Measurements from ENCODE around the gene VAMP5.
"Not testable (repeated sequence)": the region's sequence is repeated elsewhere in the genome, so short reads cannot be mapped to it uniquely, and the experiment has no call there.

Gene VAMP5

DNA sequence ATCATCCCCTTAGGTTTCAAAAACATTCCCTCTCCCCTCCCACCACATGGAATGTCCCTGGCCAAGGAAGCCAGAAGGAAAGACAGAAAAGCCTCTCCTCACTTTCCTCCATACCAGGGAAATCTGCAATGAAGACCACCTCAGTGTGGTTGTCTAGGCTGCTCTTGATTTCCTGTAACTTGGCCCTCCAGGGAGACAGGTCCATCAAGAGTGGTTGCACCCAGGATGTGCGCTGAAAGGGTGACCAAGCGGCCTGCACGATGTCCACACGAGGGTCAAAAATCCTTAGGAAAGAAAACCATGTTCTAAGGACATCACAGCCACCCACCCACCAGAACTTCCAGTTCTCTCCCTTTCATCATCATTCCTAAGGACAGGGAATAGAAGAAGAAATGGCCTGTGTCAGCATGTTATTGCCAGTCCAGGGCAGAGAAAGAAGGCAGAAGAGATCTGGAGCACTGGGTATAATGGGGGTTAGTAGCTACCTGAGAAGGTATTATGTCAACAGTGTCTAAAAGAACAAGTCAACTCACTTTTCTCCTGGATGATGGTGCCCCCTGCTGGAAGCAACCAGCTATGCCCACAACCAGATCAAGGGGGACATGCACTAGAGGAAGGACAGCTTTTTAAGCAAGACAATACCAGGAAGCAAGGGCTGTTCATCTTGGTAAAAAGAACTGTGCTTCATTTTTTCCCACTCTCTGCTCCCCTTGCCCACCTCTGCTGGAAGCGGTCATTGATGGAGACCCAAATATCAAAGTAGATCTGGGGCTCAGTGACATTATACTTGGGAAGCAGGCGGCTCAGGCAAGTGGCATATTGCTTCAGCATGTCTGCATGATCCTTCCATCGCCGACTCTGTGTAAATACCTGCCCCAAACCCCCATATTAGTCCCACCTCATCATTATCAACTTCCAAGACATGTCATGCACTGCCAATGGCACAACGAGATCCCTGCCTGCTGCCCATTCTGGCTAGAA lies 32.2 kb upstream of the VAMP5 start:
- peak; percentile 83 for DNase-seq

DNA sequence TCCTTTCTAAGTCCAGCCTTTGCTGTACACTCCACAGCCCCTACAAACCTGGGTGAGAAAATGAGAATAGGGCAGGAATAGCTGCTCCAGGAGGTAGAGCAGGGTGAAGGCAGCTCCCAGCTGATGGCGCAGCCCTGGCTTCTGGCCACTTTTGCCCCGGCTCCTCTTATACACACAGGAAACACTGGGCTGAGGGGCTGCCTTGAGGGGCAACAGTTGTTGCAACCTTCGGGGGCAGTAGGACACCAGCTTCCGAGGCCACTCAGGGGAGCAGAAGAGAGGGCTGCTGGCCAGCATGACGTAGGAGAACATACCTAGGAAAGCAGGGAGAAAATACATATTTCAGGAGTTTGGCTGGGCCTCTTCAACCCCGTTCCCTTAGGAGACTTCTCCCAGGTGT lies 31.0 kb upstream of the VAMP5 start:
- no peak for DNase-seq

DNA sequence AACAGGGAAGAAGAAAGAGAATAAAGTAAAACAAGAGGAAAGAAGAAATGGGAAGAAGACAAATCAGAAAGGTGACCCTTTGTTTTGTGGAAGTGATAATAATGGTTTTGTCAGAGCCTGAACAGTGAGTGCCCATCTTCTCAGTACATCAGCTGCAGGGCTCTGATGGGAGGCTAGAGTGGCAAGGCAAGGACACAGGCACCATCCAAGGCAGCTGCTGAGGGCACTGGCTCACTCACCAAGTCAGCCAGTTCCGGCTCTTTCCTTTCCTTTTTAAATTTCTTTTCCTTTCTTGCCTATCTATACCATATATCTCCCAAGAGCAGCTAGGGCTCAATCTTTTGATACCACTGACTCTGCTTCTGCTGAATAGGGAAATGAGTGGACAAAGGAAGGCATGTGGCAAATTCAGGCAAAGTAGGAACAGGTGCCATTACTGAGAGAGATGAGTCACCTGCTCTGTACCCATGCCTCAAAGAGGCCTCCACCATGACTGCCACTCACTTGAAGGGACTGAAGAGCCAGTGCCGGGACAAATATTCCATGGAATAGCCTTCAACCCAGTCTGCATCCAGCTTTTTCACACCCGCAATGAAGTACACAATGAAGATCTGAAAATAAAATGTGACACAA lies 29.1 kb upstream of the VAMP5 start:
- no peak for DNase-seq

DNA sequence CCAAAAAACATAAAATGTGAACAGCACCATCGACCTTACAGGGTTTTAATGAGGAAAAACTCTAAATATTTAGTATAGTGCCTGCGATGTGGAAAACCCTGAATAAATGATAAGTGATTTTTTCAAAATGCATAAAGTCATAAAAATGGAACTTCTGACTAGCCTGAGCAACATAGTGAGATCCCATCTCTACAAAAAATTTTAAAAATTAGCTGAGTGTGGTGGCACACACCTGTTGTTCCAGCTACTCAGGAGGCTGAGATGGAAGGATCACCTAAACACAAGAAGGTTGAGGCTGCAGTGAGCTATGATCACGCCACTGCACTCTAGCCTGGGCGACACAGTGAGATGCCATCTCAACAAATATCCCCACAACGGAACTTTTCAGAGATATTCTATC lies 27.1 kb upstream of the VAMP5 start:
- no peak for DNase-seq

DNA sequence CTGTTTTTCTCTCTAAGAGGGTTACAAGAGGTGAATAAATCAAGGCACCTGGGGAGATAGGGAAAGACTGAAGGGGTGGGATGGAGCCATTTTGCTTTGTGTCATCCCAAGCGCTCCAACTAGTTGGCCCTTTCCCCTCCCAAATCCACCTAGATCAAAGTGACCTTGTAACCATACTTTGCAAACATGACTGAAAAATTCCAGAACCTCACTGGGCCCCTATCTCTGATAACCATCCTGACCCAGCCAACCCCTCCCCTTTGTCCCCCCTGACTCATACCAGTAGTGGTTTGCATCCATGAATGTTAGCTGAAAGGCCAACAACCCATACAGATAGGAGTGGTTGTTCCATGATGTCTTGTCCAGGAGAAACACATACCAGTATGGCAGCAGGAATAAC lies 26.1 kb upstream of the VAMP5 start:
- DNase-seq, result no peak

DNA sequence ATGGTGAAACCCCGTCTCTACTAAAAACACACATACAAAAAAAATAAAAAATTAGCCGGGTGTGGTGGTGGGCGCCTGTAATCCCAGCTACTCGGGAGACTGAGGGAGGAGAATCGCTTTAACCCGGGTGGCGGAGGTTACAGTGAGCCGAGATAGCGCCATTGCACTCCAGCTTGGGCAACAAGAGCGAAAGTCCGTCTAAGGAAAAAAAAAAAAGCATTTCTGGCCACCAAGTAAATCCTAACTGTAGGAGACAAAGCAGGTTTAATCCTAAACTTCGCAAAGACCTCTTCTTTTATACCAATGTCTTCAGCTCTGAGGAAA lies 23.9 kb upstream of the VAMP5 start:
- not testable (repeated sequence) for DNase-seq

DNA sequence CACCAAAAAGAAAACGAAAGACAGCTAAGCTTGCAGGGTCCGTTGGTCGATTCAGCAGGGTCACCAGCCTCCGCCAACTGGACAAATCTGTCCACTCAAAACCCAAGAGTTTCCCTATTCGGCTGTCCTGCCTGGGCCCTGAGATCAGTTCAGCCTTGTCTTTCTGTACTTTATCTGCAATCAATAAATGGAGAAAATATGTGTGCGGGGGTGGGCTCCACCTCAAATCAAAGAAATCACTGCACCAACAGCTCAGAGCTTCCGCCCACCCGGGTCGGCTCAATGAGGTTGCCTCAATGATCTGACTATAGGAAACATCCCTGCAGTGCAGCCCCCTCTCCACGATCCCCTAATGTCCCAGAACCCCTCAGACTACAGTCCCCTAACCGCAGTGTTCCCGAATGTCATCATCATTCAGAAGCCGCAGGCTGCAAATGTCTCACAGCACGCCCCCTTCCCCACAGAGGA lies 23.4 kb upstream of the VAMP5 start:
- DNase-seq, result no peak

DNA sequence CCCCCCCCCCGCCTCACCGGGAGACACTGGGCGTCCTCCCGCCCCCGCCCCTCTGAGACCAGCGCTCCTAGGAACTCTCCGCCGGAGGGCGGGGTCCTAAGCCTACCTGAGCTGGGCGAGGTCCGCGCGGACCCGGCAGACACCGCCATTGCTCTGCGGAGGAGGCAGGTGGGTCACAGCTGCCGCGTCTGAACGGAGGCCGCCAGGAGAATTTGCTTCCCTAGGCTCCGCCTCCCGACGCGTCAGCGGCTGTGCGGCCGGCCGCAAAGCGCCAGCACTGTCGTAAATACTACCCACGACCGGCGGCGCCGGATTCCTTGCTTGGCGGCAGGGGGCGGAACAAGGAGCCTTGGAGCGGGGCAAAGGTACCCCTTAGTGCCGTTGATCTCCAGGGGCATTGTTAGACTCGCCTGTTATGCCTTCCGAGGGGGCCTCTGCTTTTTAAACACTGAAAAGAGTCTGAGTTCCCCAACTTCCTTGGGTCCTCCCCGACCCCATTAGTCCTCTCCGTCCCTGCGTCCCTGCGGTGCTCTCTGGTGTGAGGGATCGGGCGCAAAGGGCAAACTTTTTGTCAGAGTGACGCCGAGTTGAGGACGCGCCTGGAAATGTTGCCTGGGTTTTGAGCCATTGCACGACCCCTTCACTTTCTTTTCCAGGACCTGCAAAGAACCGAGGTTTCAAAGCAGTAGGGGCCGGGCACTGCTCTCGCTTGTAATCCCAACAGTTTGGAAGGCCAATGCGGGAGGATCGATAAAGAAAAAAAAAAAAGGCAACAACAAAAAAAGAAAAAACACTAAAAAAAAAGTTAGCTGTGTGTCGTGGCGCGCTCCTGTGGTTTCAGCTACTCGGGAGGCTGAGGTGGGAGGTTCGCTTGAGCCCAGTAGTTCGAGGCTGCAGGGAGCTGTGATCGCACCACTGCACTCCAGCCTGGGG lies 22.7 kb upstream of the VAMP5 start, which contains the start of gene GGCX:
GGCX (minus strand) TSS at position 214 of the 933 bp plus-strand sequence; CDS start at position 149, 65 bp downstream.
- peak; percentile 85 for DNase-seq

DNA sequence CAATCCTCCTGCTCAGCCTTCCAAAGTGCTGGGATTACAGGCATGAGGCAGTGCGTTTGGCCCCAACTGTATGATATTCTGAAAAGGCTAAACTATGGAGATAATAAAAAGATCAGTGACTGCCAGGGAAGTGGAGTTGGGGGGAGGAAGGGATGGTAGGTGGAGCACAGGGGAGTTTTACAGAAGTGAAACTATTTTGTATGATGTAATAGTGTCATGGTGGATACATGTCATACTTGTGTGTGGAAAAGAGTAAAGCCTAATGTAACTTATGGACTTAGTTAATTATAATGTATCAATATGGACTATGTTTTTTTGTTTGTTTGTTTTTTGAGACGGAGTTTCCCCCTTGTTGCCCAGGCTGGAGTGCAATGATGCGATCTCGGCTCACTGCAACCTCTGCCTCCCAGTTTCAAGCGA lies 20.1 kb upstream of the VAMP5 start:
- no peak for DNase-seq

DNA sequence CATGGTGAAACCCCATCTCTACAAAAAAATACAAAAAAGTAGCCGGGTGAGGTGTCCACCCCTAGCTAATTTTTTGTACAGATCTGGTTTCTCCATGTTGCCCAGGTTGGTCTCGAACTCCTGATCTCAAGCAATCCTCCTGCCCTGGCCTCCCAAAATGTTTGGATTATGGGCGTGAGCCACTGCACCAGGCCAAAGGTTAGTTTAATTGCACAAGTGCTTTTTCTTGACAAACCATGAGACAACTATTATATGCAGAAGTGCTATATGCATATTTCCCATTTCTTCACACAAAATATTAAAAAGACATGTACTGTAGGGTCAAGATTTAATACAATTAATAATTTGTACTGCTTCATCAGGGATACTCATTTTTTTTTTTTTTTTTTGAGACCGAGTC lies 18.0 kb upstream of the VAMP5 start:
- no peak for DNase-seq

DNA sequence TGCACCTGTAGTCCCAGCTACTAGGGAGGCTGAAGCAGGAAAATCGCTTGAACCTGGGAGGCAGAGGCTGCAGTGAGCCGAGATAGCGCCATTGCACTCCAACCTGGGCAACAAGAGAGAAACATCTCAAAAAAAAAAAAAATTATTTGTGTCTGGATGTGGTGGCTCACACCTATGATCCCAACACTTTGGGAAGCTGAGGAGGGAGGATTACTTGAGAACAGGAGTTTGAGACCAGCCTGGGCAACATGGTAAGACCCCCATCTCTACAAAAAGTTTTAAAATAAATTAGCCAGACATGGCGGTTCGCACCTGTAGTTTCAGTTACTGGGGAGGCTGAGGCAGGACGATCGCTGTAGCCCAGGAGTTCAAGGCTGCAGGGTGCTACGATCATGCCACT lies 8.5 kb upstream of the VAMP5 start:
- no peak for DNase-seq

DNA sequence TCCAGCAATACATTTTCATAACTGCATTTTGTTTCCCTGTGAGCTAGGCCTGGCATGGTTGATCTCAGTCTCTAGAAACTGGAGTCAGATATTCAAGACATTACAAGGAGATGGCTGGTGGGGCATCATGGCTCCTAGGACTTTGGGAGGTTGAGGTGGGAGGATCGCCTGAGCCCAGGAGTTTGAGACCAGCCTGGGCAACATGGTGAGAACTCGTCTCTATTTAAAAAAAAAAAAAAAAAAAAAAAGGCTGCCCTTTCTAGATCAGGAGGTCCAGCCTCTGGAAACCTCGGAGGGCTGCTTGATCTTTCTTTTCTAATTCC lies 7.2 kb upstream of the VAMP5 start:
- DNase-seq, result no peak

DNA sequence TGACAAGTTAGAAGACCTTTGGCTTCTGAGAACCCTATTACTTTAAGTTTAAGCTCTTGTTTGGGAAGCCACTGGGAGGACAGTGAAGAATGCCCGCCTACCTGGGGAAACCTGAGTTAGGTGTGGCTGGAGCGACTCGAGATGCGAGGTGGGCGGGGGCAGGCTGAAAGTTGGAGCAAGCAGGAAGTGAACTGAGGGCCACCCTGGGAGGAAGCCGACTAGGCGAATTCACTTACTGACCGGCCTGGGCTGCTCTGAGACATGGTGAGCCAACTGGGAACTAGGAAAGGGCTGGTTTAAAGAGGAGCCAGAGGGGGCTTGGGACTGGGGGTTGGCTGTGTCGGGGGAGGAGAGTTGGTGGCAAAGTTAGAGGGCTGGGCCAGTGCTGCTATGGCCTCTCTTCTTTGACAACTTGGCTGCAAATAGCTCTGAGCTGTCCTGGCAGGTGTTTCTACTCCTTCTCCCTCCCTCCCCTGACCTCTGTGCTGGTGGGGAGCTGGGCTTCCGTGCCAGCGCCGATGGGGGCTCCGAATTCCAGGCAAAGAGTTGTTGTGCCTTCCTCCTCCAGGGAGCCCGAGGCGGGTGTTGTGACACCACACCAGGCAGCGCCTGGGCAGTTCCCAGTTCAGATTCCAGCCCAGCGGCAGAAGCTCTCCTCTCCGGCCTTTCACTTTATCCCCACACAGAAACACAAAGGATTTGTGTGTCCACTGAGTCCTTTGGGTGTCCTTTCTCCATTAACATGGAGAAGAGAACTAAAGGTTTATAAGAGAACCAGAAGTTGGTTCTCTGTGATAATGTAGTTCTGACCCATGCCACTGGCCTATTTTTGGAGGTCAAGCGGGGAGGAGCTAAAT lies 6.6 kb upstream of the VAMP5 start, which contains the start of gene VAMP8:
VAMP8 (plus strand) TSS at position 201 of the 857 bp plus-strand sequence; CDS start at position 262, 61 bp downstream.
- DNase-seq, result peak; percentile 68

DNA sequence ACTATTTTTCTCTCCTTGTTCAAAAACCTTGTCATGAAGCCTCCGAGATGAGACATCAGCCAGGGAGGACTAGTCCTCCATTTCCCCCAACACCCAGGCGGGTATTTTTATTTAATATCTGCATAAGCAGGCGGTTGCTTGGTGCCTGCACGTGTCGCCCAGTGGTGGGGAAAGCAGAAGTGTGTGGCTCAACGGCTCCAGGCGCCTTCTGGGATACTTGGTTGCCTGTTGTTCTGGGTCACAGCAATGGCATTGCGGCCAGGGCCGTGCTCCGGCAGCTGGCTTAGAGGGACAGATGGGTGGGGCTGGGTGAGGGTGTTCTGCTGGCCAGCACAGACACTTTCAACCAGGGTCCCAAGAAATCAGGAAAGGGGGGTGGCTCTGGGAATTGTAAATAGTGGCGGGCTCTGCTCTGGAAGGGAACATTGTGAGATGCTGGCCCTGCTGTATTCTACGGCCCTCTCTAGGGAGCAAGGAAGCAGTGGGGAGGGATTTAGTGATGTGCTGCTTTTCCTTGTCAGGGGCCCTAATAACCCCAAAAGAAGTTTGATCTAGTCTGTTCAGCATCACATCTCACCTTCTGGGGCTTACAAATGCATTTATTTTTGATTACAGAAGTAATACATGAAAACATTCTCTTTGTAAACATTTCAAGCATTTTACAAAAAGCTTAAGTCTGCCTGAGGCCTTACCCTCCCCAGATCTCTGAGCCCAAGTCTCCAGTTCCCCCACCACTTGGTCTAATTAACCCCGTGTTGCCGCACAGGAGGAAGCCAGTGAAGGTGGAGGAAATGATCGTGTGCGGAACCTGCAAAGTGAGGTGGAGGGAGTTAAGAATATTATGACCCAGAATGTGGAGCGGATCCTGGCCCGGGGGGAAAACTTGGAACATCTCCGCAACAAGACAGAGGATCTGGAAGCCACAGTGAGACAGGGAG lies 5.7 kb upstream of the VAMP5 start:
- DNase-seq, result no peak

DNA sequence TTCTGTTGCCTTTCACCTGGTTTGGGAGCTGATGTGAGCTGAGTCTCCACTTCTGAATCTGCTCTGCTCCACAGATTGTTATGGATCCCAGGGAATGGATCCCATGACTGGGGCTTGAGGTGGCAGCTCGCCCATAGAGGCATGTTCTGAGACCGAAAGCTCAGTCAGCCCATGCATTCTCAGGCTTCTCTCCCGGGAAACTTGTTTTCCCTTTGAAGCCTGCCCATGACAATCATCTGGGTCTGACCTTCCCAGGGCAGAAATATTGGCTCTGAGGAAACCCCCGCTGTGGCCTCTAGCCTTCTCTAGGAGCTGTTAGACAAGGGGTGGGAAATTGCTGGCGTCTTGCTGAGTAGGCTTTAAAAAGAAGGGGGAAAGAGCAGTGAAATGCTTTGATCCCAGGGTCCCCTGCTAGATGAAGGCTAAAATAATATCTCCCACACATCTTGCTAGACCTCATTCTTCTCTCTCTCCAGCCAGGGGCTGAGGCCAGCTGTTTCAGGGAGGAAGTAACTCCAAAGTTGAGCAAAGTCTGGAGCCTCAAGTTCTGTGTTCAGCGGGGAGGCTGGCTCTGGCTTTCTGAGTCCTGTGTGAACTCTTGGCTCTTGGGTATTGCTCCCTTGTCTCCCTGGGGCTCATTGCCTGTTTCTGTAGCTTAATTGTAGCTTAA lies 4.8 kb upstream of the VAMP5 start:
- DNase-seq, result no peak

DNA sequence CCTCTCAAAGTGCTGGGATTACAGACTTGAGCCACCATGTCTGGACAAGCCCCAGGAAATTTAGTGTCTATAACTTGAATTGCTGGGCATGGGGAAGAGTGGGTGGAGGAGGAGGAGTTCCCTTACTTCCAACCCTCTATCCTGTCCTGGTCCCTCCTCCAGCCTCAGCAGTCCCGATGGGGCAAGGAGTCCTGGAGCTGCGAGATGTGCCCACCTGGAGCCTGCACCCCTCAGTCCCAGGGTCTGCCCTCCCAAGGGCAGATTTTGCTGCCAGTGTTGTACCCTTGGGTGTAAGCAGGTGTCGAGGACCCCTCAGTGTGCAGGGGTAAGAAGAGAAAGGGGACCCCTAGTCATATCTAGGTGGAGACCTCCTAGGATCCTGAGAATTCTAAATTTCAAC lies 4.0 kb upstream of the VAMP5 start:
- DNase-seq, result no peak

DNA sequence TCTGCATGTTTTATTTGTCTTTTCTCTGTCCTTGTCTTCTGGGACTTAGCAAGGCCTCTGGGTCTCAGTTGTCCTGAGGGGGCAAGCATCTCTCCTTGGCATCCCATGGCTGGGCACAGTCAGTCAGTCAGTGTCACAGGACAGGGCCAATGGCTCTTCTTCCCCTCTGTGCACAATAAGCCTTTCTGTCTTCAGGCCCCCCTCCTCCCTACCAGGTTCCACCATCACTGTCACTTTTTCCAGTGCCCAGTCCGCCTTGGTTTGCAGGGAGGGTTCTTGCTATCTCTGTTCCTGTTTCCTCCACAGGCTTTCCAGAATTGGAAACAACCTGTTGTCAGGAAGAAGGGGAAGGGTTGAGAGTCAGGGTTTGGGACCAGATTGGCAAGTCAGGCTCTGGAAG lies 1.7 kb upstream of the VAMP5 start:
- no peak for DNase-seq

DNA sequence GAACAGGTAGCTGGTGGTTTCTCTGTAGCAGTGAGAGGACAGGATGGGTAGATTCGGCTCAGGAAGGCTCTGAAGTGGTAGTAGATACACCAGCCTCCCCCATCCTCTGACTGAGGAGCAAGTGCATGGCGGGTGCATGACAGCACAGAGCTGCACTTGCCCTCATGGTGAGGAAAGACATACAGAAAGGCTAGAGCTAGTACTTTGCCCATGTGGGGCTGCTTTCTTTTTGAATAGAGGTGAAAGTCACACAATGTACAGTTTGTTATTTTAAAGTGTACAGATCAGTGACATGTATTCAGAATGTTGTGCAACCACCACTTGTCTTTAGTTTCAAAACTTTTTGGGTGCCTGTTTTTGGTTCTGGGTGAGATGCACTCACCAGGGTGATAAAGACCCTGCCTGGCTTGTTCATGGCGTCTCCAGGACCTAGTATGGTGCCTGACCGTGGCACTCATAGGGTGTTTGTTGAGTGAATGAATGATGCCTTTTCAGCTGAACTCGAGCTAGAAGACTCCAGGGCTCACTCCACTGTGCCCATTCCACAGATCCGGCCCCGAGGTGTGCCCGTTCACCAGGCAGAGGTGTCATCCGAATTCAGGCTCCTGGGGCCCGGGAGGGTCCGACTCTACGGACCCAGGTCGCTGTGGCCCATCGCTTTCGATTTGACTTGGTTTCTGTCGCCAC lies 421 bp upstream of the VAMP5 start:
- no peak for DNase-seq

DNA sequence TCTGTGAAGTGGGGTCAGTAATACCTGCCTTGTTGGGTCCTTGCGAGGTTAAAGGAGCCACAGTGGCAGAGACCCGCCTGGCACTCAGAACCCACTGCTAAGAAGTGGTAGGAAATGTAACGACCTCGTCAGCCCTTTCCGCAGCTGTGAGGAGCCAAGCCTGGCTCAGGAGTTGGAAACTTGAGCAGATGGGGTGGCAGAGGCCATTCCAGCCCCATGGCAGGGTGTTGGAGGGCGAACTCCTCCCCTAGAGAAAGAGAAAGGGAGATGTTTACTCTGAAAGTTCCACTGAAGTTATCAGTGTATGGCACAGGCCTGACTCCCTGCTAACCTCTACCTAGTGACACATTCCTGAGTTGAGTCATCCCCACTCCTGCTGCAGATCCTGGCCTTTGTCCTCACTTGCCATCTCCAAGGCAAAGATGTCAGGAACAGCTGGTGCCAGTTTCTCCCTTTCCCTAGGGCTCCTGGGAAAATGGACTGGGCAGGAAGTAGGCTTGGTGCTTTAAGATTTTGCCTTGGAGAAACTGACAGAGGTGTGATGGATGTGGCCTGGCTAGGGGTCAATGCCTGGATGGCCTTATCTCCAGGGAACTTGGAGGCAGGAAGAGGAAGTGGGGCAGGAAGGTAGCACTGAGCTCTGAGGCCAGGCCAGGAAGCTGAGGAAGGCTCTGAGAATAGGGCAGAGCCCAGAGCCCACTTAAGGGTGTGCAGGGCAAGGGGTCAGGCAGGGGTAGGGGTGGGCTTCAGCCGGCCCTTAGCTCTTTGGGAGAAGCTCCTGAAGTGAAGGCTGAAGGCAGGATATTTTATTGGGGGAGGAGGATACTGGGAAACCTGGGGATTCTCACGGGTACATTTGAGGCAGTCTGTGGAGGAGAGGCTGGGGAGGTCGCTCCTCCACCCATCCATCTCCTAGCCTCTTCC lies 888 bp downstream of the VAMP5 start:
- DNase-seq, result no peak

Measured in activated CD4-positive, CD25-positive, alpha-beta regulatory T cell treated with anti-CD3 and anti-CD28 coated beads, Interleukin-2, amount 50 U/mL, for 72 hours (primary cell).